ENCODE data around the gene C17orf58. TPM values are rescaled to one million over a fixed set of nuclear protein-coding genes. Genes with fewer than 3 reads are reported as not detected.

Gene C17orf58
- total RNA-seq, 2 experiments from 2014 or later, result 3.5 to 4.7 TPM

Other genes starting within 250 kb of the C17orf58 start
- 100 to 1,000 TPM in 1 of 2 experiments, 10 to 100 TPM in 1; 98.1 to 114 TPM for gene BPTF, start 171.0 kb downstream of the C17orf58 start, total RNA-seq
- gene KPNA2, start 39.3 kb upstream of the C17orf58 start, total RNA-seq, result 100 to 1,000 TPM; 265 to 292 TPM